Left cardiac atrium (tissue), 4 donors: ENCODE measurements around the gene ACAP3. TPM values are rescaled to one million over a fixed set of nuclear protein-coding genes. Genes with fewer than 3 reads are reported as not detected.

Source experiments
- ATAC-seq, 2 donors: fragments of 200-7000 bp; cut with Tn5 transposase; one replicate each; pipeline ENCODE4 v1.9.1; 2020; ENCODE audit warnings: mild to moderate bottlenecking in 2 of 2, moderate library complexity in 2 of 2
- DNase-seq: peaks from one replicate; pipeline ENCODE4 v3.0.0-alpha.2; 2020
- intact Hi-C, 2 donors: fragments of 100-400 bp; cut with DNase I; formaldehyde crosslinking; loops; one replicate each; pipeline versions ENCODE4 v1.14.1 to v1.15.1; 2022 to 2023
- total RNA-seq, 2 donors: library from RNA; stranded (reverse); fragmentation: NEBNext Ultra II Directional; extraction: Animal tissue kit (Norgen Biotek cat#: 25700); gene quantifications; one replicate each; pipeline ENCODE4 v1.2.1, GENCODE V29; 2021
- donor health status: DM: no; HTN: yes; CAD: no.
- donor health status: DM: no; HTN: yes; CAD: no; lungs with severe emphysema.
- donor health status: DM: yes; HTN: yes; CAD: no.
- donor health status: Dilated cardiomyopathy.

ACAP3 gene
- total RNA-seq, 2 donors from 2014 or later = 36.2 to 46.7 TPM

- intact Hi-C loops = no loop called here
- peak in 1 of 2 donors; percentile 4 for ATAC-seq
- DNase-seq = no peak
Measured at GRCh38 chr1:1280782-1281481, 26.8 kb downstream of the ACAP3 start.

GRCh38 chr1:1279028-1279427, 28.7 kb downstream of the ACAP3 start:
- ATAC-seq = no peak

GRCh38 chr1:1278620-1279019, 29.1 kb downstream of the ACAP3 start:
- ATAC-seq = no peak
- intact Hi-C loops = no loop called here
- DNase-seq = no peak

More at GRCh38 chr1:1279028-1279427, 28.7 kb downstream of the ACAP3 start:
- no peak for DNase-seq
- intact Hi-C loops = no loop called here

GRCh38 chr1:1275836-1276235, 31.9 kb downstream of the ACAP3 start:
- ATAC-seq (no peak), DNase-seq (no peak)
- intact Hi-C loops = no loop called here

- DNase-seq = no peak
- intact Hi-C loops = no loop called here
- ATAC-seq = no peak
Measured at GRCh38 chr1:1274931-1275431, 32.7 kb downstream of the ACAP3 start.

- peak; percentile 1 to 3 for ATAC-seq
- no peak for DNase-seq
- intact Hi-C loops = no loop called here
Measured at GRCh38 chr1:1274299-1274930, 33.3 kb downstream of the ACAP3 start.

- intact Hi-C loops = no loop called here
- peak; percentile 97 for ATAC-seq
- peak; percentile 96 for DNase-seq
Measured at GRCh38 chr1:1273512-1274298, 34.0 kb downstream of the ACAP3 start, which contains the start of gene UBE2J2. Gene UBE2J2 (minus strand): TSS chr1:1273854. CDS start chr1:1267992, 5,862 bp downstream.

- ATAC-seq = peak in 1 of 2 donors; percentile 0
- intact Hi-C loops = no loop called here
- no peak for DNase-seq
Measured at GRCh38 chr1:1273209-1273511, 34.6 kb downstream of the ACAP3 start.

GRCh38 chr1:1272341-1273208, 35.2 kb downstream of the ACAP3 start:
- DNase-seq = no peak
- intact Hi-C loops = no loop called here
- no peak for ATAC-seq

- ATAC-seq (no peak), DNase-seq (no peak)
- intact Hi-C loops = no loop called here
Measured at GRCh38 chr1:1270813-1271212, 36.9 kb downstream of the ACAP3 start.

- DNase-seq (no peak), ATAC-seq (no peak)
- intact Hi-C loops = no loop called here
Measured at GRCh38 chr1:1268284-1268682, 39.4 kb downstream of the ACAP3 start.

GRCh38 chr1:1267488-1268283, 40.0 kb downstream of the ACAP3 start:
- ATAC-seq (no peak), DNase-seq (no peak)
- intact Hi-C loops = no loop called here

- no peak for DNase-seq
- no peak for ATAC-seq
- intact Hi-C loops = no loop called here
Measured at GRCh38 chr1:1264868-1265272, 42.9 kb downstream of the ACAP3 start.

- ATAC-seq = no peak
- intact Hi-C loops = no loop called here
- no peak for DNase-seq
Measured at GRCh38 chr1:1264026-1264425, 43.7 kb downstream of the ACAP3 start.

GRCh38 chr1:1262758-1263157, 45.0 kb downstream of the ACAP3 start:
- ATAC-seq = no peak
- intact Hi-C loops = no loop called here
- DNase-seq = no peak

- ATAC-seq = no peak
- no peak for DNase-seq
Measured at GRCh38 chr1:1262071-1262470, 45.7 kb downstream of the ACAP3 start.

GRCh38 chr1:1260843-1261560, 46.7 kb downstream of the ACAP3 start:
- ATAC-seq (peak in 1 of 2 donors; percentile 41), DNase-seq (no peak)
- intact Hi-C loops = no loop called here

More at GRCh38 chr1:1262071-1262470, 45.7 kb downstream of the ACAP3 start:
- intact Hi-C loops = no loop called here
